22Rv1 (cell line): Measurements from ENCODE around the gene B9D1.

ENCODE experiments used
- H3K27ac ChIP-seq: fragments of 450-650 bp; 2 replicates; pipeline ENCODE4 v1.5.1; 2017
- CTCF ChIP-seq: fragments of 450-650 bp; IDR thresholded peaks from 2 replicates; pipeline ENCODE4 v1.5.1; 2017; ENCODE audit warnings: mild to moderate bottlenecking
- ZFX ChIP-seq: fragments of 450-650 bp; IDR thresholded peaks from 2 replicates; pipeline ENCODE4 v1.6.1; 2017; ENCODE audit warnings: antibody characterized with exemption, borderline replicate concordance

Gene B9D1

DNA sequence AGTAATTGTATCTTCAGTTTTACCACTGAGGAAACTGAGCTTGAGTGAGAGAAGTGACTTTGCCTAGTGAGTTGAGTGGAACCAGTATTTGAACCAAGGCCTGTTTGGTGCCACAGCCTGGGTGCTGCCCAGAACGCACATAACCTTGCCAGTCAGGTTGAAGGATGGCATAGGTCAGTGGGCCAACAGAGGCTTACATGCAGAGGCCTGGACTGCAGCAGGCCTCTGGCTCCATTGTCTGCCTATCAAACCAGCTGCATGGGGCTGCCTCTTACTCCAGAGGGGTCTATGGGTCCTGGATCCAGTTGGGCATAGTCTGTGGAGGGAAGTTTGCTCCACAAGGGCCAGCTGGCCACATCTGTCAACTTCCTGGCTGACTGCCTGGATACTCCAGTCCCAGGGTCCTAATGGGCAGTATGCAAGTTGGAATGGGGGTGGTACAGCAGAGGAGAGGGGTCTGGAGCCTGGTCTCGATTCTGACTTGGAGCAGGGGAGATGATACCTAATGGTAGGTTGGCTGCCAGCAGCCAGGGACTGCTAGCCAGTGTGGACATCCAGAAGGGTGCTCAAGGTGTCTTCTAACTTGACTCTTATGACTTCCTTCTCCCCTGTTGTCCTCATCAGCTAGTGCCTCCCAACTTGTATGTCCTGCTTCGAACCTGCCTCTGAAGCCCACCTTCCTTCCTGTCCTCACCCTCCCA, 37.4 kb upstream of the B9D1 start:
- H3K27ac ChIP-seq = no peak overlapping the region
- no peak for TF ChIP-seq CTCF
- no peak for TF ChIP-seq ZFX

DNA sequence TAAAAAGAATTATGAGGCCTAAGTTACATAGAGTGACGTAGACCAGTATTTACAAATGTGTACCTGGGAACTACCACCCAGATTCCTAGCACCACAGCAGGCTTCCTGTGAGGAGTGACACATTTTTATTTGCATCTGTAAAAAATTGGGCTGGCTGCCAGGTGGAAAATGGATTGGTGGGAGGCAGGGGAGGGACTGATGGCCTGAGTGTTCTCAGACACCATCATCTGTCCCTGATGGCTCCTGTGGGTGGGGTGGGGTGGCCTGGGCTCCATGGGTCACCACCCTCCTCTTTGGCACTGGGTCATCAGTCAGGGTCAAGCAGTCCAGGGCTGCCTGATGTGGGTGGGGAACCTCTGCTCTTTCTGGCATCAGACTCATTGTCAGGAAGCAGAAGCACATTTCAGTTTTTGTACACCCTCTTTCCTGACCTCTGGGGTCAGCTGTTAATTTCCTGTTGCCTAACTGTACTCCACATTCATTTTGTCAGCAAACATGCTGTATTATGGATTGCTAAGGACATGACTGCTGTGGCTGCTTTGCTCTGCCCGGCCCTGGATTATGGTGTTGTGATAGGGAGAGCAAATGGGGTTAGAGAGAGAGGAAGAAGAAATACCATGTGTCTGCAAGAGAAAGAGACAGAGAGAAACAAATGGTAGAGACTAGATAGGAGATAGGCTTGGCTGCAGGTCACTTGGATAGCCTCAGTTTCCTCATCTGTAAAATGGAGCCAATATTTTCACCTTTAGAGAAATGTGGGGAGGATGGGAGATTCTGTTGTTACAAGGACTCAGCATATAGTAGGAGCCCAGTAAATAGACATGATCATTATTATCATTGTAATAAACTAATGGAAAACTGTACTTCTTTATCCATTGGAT, 36.0 kb upstream of the B9D1 start:
- TF ChIP-seq CTCF = no peak
- no peak for TF ChIP-seq ZFX
- no peak overlapping the region for H3K27ac ChIP-seq

GRCh38 chr17:19397556-19398041, 35.1 kb upstream of the B9D1 start:
- TF ChIP-seq CTCF = no peak
- no peak for TF ChIP-seq ZFX
- no peak overlapping the region for H3K27ac ChIP-seq

- TF ChIP-seq ZFX (no peak), CTCF (no peak)
- no peak overlapping the region for H3K27ac ChIP-seq
These were observed 29.8 kb upstream of the B9D1 start for GRCh38 chr17:19392303-19392702.

DNA sequence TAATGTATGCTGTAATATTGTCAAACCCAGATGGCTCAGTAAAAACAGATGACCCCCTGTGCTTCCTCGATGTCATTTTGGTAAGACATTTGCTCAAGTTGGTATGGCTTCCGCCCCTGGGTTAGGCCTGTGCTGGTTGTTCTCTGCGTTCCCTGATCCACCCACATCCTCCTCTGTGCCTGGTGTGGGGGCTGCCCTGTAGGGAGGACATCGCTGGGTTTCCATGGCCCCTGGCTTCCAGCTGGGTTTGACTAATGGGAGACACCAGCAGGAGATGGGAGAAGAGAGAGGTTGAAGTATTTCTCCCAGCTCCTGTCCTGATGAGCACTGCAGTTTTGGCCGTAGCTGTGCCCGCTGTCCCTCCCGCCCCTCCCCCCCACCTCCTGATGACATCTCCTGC, 28.9 kb upstream of the B9D1 start:
- no peak overlapping the region for H3K27ac ChIP-seq
- no peak for TF ChIP-seq ZFX
- no peak for TF ChIP-seq CTCF

DNA sequence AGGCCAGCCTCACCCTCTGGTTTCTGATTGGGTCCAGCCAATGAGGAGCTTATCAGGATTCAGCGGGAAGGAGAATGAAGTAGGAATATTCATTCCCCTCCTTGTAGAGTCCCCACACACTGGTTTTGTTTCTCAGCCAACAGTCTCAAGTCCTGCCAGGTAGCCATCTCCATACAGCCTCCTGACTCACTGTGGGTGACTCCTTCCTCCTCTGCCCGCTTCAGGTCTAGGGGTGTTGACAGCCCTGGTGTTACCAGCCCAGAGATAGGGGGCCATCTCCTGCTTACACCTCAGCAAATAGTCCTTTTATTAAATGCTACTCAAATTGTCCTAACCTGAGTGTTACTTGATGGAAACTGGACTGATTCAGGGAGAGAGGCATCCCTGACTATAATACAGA, 28.4 kb upstream of the B9D1 start:
- TF ChIP-seq CTCF = no peak
- no peak for TF ChIP-seq ZFX
- no peak overlapping the region for H3K27ac ChIP-seq
